LNCAP (cell line): ENCODE data around the gene GLRX.

Source experiments
- TF ChIP-seq, protein P1 (sequence below): fragments of 450-650 bp; IDR thresholded peaks from 2 replicates; pipeline ENCODE4 v1.5.1; 2017; ENCODE audit warnings: mild to moderate bottlenecking

GLRX gene

DNA sequence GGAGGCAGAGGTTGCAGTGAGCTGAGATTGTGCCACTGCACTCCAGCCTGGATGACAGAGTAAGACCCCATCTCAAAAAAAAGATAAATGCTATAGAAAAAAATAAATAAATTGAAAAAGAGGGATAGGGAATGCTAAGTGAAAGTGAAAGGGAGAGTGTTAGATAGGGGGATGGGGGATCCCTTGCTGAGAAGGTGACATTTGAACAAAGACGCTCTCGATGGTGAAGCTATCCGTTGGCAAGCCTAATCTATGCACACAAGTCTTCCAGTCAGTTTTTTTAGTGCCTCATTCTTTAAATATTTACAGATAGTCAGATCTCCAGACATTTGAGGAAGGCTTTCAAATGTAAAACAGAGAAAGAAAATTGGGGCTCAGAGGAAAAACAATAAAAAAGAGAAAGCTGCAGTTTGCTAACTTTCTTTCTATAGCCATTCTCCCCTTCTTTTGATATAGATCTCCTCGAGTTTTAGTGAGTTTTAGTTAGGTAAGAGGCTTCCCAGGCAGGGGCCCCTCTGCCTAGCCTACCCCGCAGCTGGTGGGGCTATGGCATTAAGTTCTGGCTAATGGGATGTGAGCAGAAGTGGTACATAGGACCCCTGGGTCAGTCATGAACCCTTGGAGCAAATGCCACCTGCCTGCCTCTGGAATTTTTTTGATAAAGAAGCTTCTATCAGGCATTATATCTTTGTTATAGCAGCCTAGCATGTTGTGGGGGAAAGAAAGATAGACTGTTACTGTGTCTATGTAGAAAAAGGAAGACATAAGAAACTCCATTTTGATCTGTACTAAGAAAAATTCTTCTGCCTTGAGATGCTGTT lies 12.0 kb downstream of the GLRX start:
- TF ChIP-seq, protein P1, sequence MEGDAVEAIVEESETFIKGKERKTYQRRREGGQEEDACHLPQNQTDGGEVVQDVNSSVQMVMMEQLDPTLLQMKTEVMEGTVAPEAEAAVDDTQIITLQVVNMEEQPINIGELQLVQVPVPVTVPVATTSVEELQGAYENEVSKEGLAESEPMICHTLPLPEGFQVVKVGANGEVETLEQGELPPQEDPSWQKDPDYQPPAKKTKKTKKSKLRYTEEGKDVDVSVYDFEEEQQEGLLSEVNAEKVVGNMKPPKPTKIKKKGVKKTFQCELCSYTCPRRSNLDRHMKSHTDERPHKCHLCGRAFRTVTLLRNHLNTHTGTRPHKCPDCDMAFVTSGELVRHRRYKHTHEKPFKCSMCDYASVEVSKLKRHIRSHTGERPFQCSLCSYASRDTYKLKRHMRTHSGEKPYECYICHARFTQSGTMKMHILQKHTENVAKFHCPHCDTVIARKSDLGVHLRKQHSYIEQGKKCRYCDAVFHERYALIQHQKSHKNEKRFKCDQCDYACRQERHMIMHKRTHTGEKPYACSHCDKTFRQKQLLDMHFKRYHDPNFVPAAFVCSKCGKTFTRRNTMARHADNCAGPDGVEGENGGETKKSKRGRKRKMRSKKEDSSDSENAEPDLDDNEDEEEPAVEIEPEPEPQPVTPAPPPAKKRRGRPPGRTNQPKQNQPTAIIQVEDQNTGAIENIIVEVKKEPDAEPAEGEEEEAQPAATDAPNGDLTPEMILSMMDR, result no peak

DNA sequence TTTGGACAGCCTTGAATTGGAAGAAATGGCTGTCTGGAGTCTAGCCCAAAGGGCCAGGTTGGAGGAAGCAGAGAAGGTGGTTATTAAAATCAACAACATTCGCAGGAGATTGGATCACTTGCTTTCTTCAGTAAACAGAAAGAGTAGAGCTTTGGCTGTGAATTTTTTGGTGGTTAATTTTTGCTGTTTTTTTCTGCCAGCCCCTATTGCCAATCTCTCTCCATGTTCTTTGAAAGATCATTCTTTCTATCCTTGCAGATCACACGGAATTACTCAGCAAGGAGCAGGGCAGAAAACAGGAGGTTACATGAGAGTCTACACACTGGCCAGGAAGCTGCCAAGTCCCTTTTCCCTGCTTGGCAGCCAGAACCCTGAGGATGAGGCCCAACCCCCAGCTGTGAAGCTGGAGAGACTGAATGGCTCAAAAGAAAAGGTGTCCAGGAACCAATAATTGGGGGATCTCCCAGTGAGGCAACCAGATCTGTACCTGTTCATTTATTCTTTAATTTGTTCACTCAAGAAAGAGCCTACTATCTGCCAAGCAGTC lies 13.0 kb downstream of the GLRX start:
- TF ChIP-seq, protein P1, result no peak

DNA sequence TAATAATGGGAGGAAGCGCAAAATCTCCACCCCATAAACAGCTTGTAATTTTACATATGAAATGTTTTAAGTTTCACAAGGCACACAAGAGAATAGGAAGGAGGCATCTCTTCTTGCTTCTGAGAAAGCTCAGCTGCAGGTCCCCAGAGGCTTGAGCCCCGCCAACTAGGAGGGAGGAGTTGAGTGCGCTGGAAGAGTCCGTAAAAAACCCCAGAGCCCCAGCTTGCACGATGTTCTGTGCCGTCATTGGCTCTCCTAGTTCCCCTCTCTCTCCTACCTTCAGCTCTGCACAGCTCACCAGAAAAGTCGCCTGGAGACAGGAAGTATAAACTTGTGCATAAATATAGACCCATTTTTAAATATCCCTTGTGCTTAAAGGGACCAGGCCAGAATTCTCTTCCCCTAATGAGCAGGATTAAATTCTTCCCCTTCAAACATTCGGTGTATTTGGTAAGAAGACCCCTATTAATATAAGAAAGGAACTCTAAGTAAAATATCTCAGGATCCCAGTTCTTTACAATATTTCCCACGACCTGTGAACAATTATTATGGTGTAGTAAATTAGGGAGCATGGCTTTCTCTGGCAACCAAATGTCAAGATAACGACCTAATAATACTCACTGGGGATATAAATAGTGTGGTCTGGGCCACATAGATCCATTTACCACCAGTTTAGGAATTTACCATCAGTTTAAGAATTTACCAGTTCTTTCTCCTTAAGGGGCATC lies 13.7 kb downstream of the GLRX start:
- TF ChIP-seq, protein P1, result no peak

DNA sequence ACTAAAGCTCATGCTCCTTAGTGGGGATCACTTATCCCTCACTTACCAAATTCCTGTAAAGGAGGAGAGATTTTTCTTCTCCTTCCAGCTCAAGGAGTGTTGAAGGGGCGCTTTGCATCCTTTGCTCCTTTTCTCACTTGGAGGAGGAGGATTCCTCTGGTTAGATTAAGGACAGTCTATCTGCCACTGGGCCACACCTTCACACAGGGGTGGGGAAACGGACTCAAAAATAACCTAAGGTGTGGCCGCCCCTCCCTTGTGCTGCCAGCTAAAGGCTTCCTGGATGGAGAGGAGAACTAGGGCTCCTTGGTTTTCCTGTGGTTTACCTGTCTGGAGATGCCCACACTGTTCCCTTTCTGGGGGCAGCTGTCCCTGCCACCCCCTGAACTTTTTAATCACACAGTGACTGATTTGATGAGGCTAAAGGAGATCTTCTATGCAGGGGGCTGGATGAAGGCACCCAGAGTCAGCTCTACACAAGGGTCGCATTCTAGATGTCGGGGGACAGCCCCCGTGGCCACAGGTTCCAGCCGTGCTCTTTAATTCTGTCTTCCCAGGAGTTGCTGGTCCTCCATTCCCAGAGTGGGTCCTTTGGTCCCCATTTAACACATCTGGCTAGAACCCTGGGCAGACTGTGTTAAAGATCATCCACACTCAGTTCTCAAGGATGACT lies 14.4 kb downstream of the GLRX start:
- TF ChIP-seq, protein P1, result no peak

DNA sequence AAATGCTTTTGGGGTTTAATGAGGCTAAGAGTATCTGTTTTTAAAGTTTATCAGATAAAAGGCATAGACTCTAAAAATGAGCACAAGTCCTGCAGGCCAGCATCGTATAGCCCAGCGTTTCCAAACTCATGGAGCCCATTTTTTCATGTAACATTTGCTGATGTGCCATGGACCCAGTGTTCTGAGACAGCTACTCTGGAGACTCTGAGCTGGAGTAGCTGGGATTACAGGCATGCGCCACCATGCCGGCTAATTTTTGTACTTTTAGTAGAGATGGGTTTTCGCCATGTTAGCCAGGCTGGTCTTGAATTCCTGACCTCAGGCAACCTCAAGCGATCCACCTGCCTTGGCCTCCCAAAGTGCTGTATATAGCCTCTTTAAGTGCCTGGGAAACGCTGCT lies 15.8 kb downstream of the GLRX start:
- TF ChIP-seq, protein P1, result no peak

DNA sequence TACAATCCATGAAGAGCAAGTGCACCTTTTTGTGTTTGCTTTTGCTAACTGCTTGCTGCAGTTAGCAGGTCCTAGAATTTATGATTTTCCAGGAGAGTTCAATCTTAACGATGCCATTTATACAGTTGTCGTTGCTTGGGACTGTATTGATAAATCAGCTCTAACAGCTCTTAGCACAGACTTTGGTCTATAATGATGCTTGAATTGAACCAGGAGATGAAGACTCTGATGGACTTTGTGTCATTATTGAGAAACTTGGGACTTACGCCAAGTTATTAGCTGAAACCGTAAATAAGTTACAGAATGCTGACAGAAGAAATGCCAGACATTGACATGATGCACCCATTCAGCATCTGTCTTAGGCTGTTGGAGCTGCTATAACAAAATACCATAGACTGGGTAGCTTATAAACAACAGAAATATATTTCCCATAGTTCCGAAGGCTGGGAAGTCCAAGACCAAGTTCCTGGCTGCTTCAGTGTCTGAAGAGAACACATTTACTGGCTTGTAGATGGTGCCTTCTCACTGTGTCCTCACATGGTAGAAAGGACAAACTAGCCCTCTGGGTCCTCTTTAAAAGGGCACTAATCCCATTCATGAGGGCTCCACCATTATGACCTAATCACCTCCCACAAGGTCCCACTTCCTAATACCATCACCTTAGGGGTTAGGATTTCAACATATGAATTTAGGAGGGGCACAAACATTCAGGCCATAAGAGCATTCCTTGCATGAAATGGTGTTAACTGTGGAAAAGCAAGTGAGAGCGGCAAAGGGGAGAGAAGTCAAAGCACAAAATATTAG lies 17.6 kb downstream of the GLRX start:
- TF ChIP-seq, protein P1, result no peak
